ENCODE measurements around the gene CHD1L. TPM values are rescaled to one million over a fixed set of nuclear protein-coding genes. Genes with fewer than 3 reads are reported as not detected.
"Not testable (repeated sequence)": the region's sequence is repeated elsewhere in the genome, so short reads cannot be mapped to it uniquely, and the experiment has no call there.

CHD1L gene
- 74.1 and 83.3 TPM in 2 replicates for total RNA-seq (2014; rRNA removed; shearing (Covaris generic))
- 99.0 and 131 TPM in 2 replicates for polyA plus RNA-seq (2014; cell fraction: nucleus; rRNA removed)

GRCh38 chr1:147242449-147243227 is at the start of gene CHD1L:
CHD1L (plus strand) TSS chr1:147242684; CDS start chr1:147242704, 20 bp downstream.
- DNase-seq (ENCODE audit: extremely low read depth, low read depth) = peak; percentile 96

- not testable (repeated sequence) for DNase-seq (ENCODE audit: extremely low read depth, low read depth)
Observed at GRCh38 chr1:147197324-147197723, 45.2 kb upstream of the CHD1L start.

GRCh38 chr1:147201276-147201675 is 41.2 kb upstream of the CHD1L start:
- DNase-seq (ENCODE audit: extremely low read depth, low read depth) = no peak

- DNase-seq (ENCODE audit: extremely low read depth, low read depth) = no peak
Observed at GRCh38 chr1:147201786-147202185, 40.7 kb upstream of the CHD1L start.

- DNase-seq (ENCODE audit: extremely low read depth, low read depth) = no peak
Observed at GRCh38 chr1:147202576-147202975, 39.9 kb upstream of the CHD1L start.

- no peak for DNase-seq (ENCODE audit: extremely low read depth, low read depth)
Observed at GRCh38 chr1:147204080-147204479, 38.4 kb upstream of the CHD1L start.

GRCh38 chr1:147207192-147207591 is 35.3 kb upstream of the CHD1L start:
- no peak for DNase-seq (ENCODE audit: extremely low read depth, low read depth)

- no peak for DNase-seq (ENCODE audit: extremely low read depth, low read depth)
Observed at GRCh38 chr1:147208619-147209018, 33.9 kb upstream of the CHD1L start.

- DNase-seq (ENCODE audit: extremely low read depth, low read depth) = no peak
Observed at GRCh38 chr1:147209825-147210821, 32.4 kb upstream of the CHD1L start.

- DNase-seq (ENCODE audit: extremely low read depth, low read depth) = no peak
Observed at GRCh38 chr1:147210987-147211386, 31.5 kb upstream of the CHD1L start.

GRCh38 chr1:147211577-147211976 is 30.9 kb upstream of the CHD1L start:
- no peak for DNase-seq (ENCODE audit: extremely low read depth, low read depth)

- DNase-seq (ENCODE audit: extremely low read depth, low read depth) = no peak
Observed at GRCh38 chr1:147213271-147213670, 29.2 kb upstream of the CHD1L start.

GRCh38 chr1:147214325-147214724 is 28.2 kb upstream of the CHD1L start:
- DNase-seq (ENCODE audit: extremely low read depth, low read depth) = no peak

- no peak for DNase-seq (ENCODE audit: extremely low read depth, low read depth)
Observed at GRCh38 chr1:147214842-147215539, 27.5 kb upstream of the CHD1L start.

GRCh38 chr1:147215540-147215916 is 27.0 kb upstream of the CHD1L start:
- no peak for DNase-seq (ENCODE audit: extremely low read depth, low read depth)

GRCh38 chr1:147216124-147216523 is 26.4 kb upstream of the CHD1L start:
- DNase-seq (ENCODE audit: extremely low read depth, low read depth) = no peak

- no peak for DNase-seq (ENCODE audit: extremely low read depth, low read depth)
Observed at GRCh38 chr1:147217141-147217540, 25.3 kb upstream of the CHD1L start.

GRCh38 chr1:147218606-147219005 is 23.9 kb upstream of the CHD1L start:
- no peak for DNase-seq (ENCODE audit: extremely low read depth, low read depth)

- no peak for DNase-seq (ENCODE audit: extremely low read depth, low read depth)
Observed at GRCh38 chr1:147223740-147224615, 18.5 kb upstream of the CHD1L start.

Data from NCI-H460 (cell line).